Nephron progenitor cell (in vitro differentiated cells): ENCODE data around the gene RASL10B.

ENCODE experiments used
- DNase-seq: peaks from one replicate; pipeline ENCODE4 v3.0.0; 2021
- H3K27ac Mint-ChIP-seq: 2 replicates; pipeline ENCODE4 v1.8.0; 2021; ENCODE audit warnings: mild to moderate bottlenecking, moderate library complexity, mixed read lengths
- H3K27me3 Mint-ChIP-seq: 2 replicates; pipeline ENCODE4 v1.8.0; 2021; ENCODE audit warnings: mild to moderate bottlenecking, low read depth, mixed read lengths; ENCODE audit not compliant: poor library complexity
- H3K36me3 Mint-ChIP-seq: 2 replicates; pipeline ENCODE4 v1.8.0; 2021; ENCODE audit warnings: low read depth, mixed read lengths
- H3K4me1 Mint-ChIP-seq: 2 replicates; pipeline ENCODE4 v1.8.0; 2021; ENCODE audit warnings: mixed read lengths
- H3K4me3 Mint-ChIP-seq: 2 replicates; pipeline ENCODE4 v1.8.0; 2021; ENCODE audit warnings: mild to moderate bottlenecking, moderate library complexity, mixed read lengths
- H3K9me3 Mint-ChIP-seq: 2 replicates; pipeline ENCODE4 v1.8.0; 2021; ENCODE audit warnings: mild to moderate bottlenecking, moderate library complexity, mixed read lengths
- CTCF ChIP-seq: fragments of 200-600 bp; sonication (generic); IDR thresholded peaks from 2 replicates; pipeline ENCODE4 v1.5.0; 2021; ENCODE audit warnings: antibody characterized with exemption

The RASL10B gene

DNA sequence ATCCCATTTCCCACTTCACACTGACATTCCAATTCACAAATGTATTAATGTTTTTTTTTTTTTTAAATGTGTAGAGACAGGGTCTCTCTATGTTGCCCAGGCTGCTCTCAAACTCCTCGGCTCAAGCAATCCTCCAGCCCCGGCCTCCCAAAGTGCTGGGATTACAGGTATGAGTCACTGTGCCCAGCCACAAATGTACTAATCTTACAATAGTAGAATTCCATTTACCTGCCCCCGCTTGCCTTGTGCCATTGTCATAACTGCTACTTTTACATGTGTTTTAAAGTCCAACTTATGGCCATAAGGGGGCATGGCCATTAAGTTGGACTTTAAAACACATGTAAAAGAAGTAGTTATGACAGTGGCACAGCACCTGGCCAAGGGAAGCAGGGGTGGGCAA, 59.4 kb downstream of the RASL10B start:
- no peak overlapping the region for H3K4me3 Mint-ChIP-seq
- H3K9me3 Mint-ChIP-seq, result no peaks in the 10 kb centered on the region
- no peak for TF ChIP-seq CTCF
- peaks cover 87% of the 10 kb centered on the region for H3K27me3 Mint-ChIP-seq
- no peaks in the 10 kb centered on the region for H3K36me3 Mint-ChIP-seq
- no peak for DNase-seq
- no peak overlapping the region for H3K27ac Mint-ChIP-seq
- H3K4me1 Mint-ChIP-seq, result peaks cover 25% of the 10 kb centered on the region

GRCh38 chr17:35791681-35792350, 60.4 kb downstream of the RASL10B start:
- H3K27me3 Mint-ChIP-seq, result peaks cover 94% of the 10 kb centered on the region
- no peak for TF ChIP-seq CTCF
- H3K4me3 Mint-ChIP-seq, result no peak overlapping the region
- DNase-seq, result no peak
- no peaks in the 10 kb centered on the region for H3K36me3 Mint-ChIP-seq
- H3K4me1 Mint-ChIP-seq, result peaks cover 25% of the 10 kb centered on the region
- H3K27ac Mint-ChIP-seq, result no peak overlapping the region
- no peaks in the 10 kb centered on the region for H3K9me3 Mint-ChIP-seq
